IMR-90 (cell line): ENCODE results near the gene KDM4B.

Source experiments
- CTCF ChIP-seq: conservative IDR thresholded peaks from 2 replicates; pipeline ENCODE4 v1.5.1; 2012; ENCODE audit warnings: mild to moderate bottlenecking, low read depth, low read length, improper control_type of control experiment
- POLR2A ChIP-seq: IDR thresholded peaks from 2 replicates; pipeline ENCODE4 v1.6.1; 2012; ENCODE audit warnings: mild to moderate bottlenecking, low read depth, low read length
- RAD21 ChIP-seq: IDR thresholded peaks from 2 replicates; pipeline ENCODE4 v1.6.1; 2012; ENCODE audit warnings: low read length, improper control_type of control experiment
- USF2 ChIP-seq: fragments of 150-350 bp; IDR thresholded peaks from 2 replicates; pipeline ENCODE4 v1.6.1; 2017; ENCODE audit warnings: mild to moderate bottlenecking, antibody characterized with exemption, low read length, low read depth

DNA sequence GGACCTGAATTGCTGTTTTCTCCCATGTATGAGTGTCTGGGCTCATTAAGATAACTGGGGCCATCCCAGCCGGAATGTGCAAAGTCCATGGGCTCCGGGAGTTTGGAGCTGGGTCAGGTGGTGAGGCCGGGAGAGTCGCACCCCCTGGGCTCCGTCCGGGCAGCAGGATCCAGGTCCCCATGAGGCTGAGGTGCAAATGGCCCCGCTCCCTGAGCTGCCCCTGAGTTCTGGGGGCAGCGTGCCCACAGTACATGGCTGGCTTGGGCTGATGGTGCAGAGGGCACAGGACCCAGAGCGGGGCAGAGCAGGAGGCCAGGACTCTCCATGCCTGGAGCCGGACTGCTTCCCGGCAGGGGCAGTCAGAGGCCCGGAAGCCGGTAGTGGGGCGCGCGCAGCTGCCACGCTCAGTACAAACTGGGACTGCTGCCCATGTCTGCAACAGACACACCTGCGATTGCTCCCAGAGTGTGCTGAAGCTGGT lies 136.0 kb downstream of the KDM4B start:
- TF ChIP-seq USF2 = no peak
- TF ChIP-seq CTCF = no peak
- TF ChIP-seq POLR2A = no peak
- TF ChIP-seq RAD21 = no peak
